ENCODE results near the gene FAM169A. TPM values are rescaled to one million over a fixed set of nuclear protein-coding genes. Genes with fewer than 3 reads are reported as not detected.

The FAM169A gene
- total RNA-seq, 4 donors from 2014 or later, result 0.53 TPM; not detected in 3

GRCh38 chr5:74766849-74767578 is 99.2 kb downstream of the FAM169A start, which contains the start of the genes GFM2 and NSA2:
GFM2 (minus strand) TSS chr5:74767117; CDS start chr5:74763742, 3,375 bp downstream.
NSA2 (plus strand) TSS chr5:74767249; CDS start chr5:74767361, 112 bp downstream.
- ATAC-seq, result peak; percentile 99
- in situ Hi-C loops (cut with MboI; ENCODE audit: low sequenced_read_pairs in 4 of 4), result loop anchor here in 1 of 4 donors (25.0 kb wide), 1 partner anchor 1205 kb away; the partner anchor contains the start of genes ANKRA2 and UTP15
- intact Hi-C loops (cut with DNase I; ENCODE audit: low total_unique reads), result loop anchor here (1.0 to 5.0 kb wide), 4 partner anchors 82 to 1200 kb away; partner anchors contain the start of genes ANKRA2, HEXB and UTP15

GRCh38 chr5:74766418-74766848 is 99.8 kb downstream of the FAM169A start:
- H3K27me3 ChIP-seq, result no peaks in the 10 kb centered on the region
- no peak for DNase-seq
- H3K4me1 ChIP-seq, result peaks cover 25 to 29% of the 10 kb centered on the region in 2 donors
- TF ChIP-seq CTCF (IDR thresholded peaks at IDR 0.05 in 4 of 5, conservative IDR thresholded peaks at IDR 0.05 in 1 of 5), result peak in 3 of 5 experiments; percentile 23 to 47 (median 29)
- TF ChIP-seq POLR2A (IDR thresholded peaks at IDR 0.05), result no peak
- no peaks in the 10 kb centered on the region for H3K9me3 ChIP-seq
- peaks cover 0 to 32% of the 10 kb centered on the region in 2 donors for H3K36me3 ChIP-seq
- ATAC-seq, result peak; percentile 45 to 61
- H3K27ac ChIP-seq, result peak overlapping the region; percentile 82 to 90 (median 87)
- H3K4me3 ChIP-seq, result peak overlapping the region; percentile 76 to 99 (median 97)
- intact Hi-C loops (cut with DNase I; ENCODE audit: low total_unique reads) (loop anchor here (1.0 to 5.0 kb wide), 2 partner anchors 81 to 1199 kb away; partner anchors contain the start of genes ANKRA2, HEXB and UTP15), in situ Hi-C loops (cut with MboI; ENCODE audit: low sequenced_read_pairs in 4 of 4) (loop anchor here in 1 of 4 donors (25.0 kb wide), 1 partner anchor 1204 kb away; the partner anchor contains the start of genes ANKRA2 and UTP15)

More at GRCh38 chr5:74766849-74767578, 99.2 kb downstream of the FAM169A start, which contains the start of the genes GFM2 and NSA2:
- H3K27ac ChIP-seq, result peak within 1 kb of the TSS; percentile 82 to 90 (median 87)
- TF ChIP-seq CTCF (IDR thresholded peaks at IDR 0.05 in 4 of 5, conservative IDR thresholded peaks at IDR 0.05 in 1 of 5) (peak in 1 of 5 experiments; percentile 4), POLR2A (IDR thresholded peaks at IDR 0.05) (peak; percentile 21 to 42)
- peak; percentile 86 to 87 for DNase-seq
- peaks cover 25 to 29% of the 10 kb centered on the region in 2 donors for H3K4me1 ChIP-seq
- H3K36me3 ChIP-seq, result peaks cover 0 to 36% of the 10 kb centered on the region in 2 donors
- H3K27me3 ChIP-seq, result no peaks in the 10 kb centered on the region
- H3K9me3 ChIP-seq, result no peaks in the 10 kb centered on the region
- H3K4me3 ChIP-seq, result peak within 1 kb of the TSS; percentile 76 to 99 (median 97)

- in situ Hi-C loops (cut with MboI; ENCODE audit: low sequenced_read_pairs in 4 of 4), result loop anchor here in 1 of 4 donors (25.0 kb wide), 1 partner anchor 1204 kb away; the partner anchor contains the start of genes ANKRA2 and UTP15
- H3K27me3 ChIP-seq, result no peaks in the 10 kb centered on the region
- H3K4me1 ChIP-seq, result peaks cover 25 to 29% of the 10 kb centered on the region in 2 donors
- TF ChIP-seq POLR2A (IDR thresholded peaks at IDR 0.05) (no peak), CTCF (IDR thresholded peaks at IDR 0.05 in 4 of 5, conservative IDR thresholded peaks at IDR 0.05 in 1 of 5) (no peak)
- H3K4me3 ChIP-seq, result peak overlapping the region; percentile 76 to 99 (median 97)
- DNase-seq (no peak), ATAC-seq (no peak)
- intact Hi-C loops (cut with DNase I; ENCODE audit: low total_unique reads), result loop anchor here (1.0 to 5.0 kb wide), 2 partner anchors 81 to 1199 kb away; partner anchors contain the start of genes ANKRA2, HEXB and UTP15
- peaks cover 0 to 27% of the 10 kb centered on the region in 2 donors for H3K36me3 ChIP-seq
- H3K9me3 ChIP-seq, result no peaks in the 10 kb centered on the region
- H3K27ac ChIP-seq, result peak overlapping the region; percentile 82 to 90 (median 87)
Measured at GRCh38 chr5:74765929-74766328, 100.3 kb downstream of the FAM169A start.

- H3K27ac ChIP-seq, result no peak overlapping the region
- no peaks in the 10 kb centered on the region for H3K9me3 ChIP-seq
- H3K4me1 ChIP-seq, result peaks cover 25 to 29% of the 10 kb centered on the region in 2 donors
- DNase-seq (no peak), ATAC-seq (no peak)
- in situ Hi-C loops (cut with MboI; ENCODE audit: low sequenced_read_pairs in 4 of 4), result loop anchor here in 1 of 4 donors (25.0 kb wide), 1 partner anchor 1203 kb away; the partner anchor contains the start of genes ANKRA2 and UTP15
- no peaks in the 10 kb centered on the region for H3K27me3 ChIP-seq
- intact Hi-C loops (cut with DNase I; ENCODE audit: low total_unique reads), result loop anchor here (5.0 kb wide), 1 partner anchor 1198 kb away; the partner anchor contains the start of genes ANKRA2 and UTP15
- peak overlapping the region in 1 of 4 donors; percentile 99 for H3K4me3 ChIP-seq
- H3K36me3 ChIP-seq, result peaks cover 0 to 24% of the 10 kb centered on the region in 2 donors
- TF ChIP-seq POLR2A (IDR thresholded peaks at IDR 0.05), result no peak
- TF ChIP-seq CTCF (IDR thresholded peaks at IDR 0.05 in 4 of 5, conservative IDR thresholded peaks at IDR 0.05 in 1 of 5), result no peak
Measured at GRCh38 chr5:74765201-74765600, 101.0 kb downstream of the FAM169A start.

Measured in gastrocnemius medialis (tissue), 4 donors.